Activated T-cell treated with anti-CD3 and anti-CD28 coated beads for 48 hours (primary cell): ENCODE measurements around the gene GRIPAP1.

Source experiments
- DNase-seq: peaks from one replicate; pipeline ENCODE4 v3.0.0-alpha.2; 2020; ENCODE audit warnings: low read depth

GRIPAP1 gene, protein sequence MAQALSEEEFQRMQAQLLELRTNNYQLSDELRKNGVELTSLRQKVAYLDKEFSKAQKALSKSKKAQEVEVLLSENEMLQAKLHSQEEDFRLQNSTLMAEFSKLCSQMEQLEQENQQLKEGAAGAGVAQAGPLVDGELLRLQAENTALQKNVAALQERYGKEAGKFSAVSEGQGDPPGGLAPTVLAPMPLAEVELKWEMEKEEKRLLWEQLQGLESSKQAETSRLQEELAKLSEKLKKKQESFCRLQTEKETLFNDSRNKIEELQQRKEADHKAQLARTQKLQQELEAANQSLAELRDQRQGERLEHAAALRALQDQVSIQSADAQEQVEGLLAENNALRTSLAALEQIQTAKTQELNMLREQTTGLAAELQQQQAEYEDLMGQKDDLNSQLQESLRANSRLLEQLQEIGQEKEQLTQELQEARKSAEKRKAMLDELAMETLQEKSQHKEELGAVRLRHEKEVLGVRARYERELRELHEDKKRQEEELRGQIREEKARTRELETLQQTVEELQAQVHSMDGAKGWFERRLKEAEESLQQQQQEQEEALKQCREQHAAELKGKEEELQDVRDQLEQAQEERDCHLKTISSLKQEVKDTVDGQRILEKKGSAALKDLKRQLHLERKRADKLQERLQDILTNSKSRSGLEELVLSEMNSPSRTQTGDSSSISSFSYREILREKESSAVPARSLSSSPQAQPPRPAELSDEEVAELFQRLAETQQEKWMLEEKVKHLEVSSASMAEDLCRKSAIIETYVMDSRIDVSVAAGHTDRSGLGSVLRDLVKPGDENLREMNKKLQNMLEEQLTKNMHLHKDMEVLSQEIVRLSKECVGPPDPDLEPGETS

DNA sequence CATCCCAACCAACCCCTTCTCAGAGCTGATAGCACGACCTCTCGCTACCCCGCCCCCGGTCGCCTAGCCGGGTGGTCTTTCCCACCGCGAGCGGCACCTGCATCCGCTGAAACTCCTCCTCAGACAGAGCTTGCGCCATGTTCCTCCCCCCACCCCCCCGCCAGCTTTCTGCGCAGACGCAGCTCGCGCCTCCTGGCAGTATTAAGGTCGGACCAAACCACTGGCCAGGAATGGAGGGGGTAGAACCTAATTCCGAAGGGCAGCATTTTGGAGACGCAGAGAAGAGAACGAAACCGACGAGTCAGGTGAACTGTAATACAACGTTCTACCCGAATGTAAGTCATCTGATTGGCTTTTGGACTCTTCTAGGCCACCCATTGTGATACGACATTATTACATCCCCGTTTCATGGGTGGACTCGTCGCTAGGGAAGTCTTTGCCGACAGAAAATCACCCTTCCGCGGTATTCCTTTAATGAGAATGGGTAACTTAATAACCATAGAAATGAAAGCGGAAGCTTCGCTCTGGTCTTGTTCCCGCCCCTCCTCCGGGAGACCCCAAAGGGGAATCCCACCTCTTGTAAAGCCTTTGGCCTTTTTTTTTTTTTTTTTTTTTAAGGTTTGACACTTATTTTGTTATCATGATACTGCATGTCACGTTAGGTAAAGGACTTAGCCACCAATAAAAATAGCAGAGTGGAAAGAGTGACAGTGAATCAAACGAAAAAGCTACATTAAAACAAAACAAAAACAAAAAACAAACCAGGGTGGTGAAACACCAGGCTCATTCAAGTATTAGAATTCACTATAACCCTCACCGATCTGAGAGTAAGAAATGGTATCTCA, at the start of gene GRIPAP1:
Gene GRIPAP1 (minus strand): TSS at position 174 of the 845 bp plus-strand sequence. CDS start 35 bp downstream, at position 139.
- peak; percentile 58 for DNase-seq

DNA sequence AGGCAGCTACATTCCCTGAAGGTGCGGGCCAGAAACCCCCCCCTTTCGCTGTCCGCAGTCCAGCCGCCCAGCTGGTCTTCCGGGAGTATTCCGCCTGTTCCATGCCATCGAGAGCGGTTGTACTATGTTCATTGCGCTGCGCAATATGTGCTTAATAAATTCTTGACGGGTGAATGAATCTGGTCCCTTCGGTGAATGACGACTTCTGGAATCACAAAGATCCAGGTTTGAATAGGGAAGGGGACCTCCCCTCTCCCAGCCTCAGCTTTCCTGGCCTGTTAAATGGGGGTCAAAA, 41.9 kb upstream of the GRIPAP1 start:
- no peak for DNase-seq

DNA sequence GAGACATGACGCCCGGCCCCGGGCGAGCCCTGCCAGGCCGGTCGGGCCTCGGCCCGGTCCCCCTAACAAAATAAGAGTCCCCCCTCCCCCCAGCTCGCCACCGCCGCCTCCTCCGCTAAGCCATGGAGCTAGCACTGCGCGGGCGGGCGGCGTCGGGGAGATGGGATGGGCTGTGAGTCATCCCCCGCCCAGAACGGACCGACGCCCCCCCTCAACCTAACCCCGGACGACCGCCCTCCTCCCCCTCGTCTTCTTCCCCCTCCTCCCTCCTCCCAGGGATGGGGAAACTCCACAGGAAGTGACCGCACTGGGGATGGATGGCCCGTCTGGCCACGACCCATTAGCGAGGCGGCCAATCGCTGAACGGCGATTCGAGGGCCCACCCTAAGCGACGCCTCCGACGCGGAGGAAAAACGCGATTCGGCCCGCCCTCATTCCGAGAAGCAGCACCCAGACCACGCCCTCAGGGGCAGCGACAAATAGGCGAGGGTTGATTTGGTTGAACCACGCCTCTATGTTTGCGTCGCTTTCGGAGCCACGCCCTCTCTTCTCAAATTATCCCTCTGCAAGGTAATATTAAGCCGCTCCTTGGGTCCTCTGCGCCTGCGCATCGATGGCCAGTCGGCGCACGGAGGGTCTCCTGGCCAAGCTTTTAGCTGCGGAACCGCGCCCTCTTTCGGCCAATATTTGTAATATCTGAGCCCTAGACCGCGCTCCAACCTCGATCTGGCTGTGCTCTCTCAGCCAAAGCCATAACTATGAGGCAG, 41.3 kb upstream of the GRIPAP1 start, which contains the start of gene TFE3:
Gene TFE3 (minus strand): TSS at position 138 of the 767 bp plus-strand sequence. CDS start 131 bp downstream, at position 7.
- peak; percentile 91 for DNase-seq

DNA sequence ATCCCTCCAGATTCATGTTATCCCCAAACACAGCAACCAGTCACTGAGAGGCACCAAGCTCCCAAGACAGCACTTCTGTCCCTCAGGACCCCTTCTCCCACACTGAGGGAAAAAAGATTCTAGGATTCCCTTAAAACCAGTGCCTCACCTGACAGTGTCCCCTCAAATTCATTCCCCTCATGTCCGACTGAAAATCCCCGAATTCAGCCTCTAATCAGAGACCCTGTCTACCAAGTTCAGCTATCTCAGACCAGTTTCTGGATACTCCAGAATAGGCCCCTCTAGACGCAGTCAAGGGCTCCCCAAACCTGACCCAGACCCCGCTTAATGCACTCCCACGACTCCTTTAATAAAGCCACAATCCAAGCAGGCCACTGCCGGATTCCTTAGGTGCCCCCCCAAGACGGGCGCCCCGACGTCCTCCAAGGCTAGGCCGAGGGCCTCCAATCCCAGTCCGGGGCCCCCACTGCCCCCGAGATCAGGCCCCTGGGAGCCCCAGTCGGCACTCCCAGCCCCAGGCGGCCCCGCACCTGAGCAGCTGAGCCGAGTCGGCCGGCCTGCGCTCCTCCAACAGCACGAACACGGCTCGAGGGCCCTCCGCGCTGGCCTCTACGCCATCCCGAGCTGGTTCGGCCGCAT, 40.6 kb upstream of the GRIPAP1 start:
- no peak for DNase-seq

DNA sequence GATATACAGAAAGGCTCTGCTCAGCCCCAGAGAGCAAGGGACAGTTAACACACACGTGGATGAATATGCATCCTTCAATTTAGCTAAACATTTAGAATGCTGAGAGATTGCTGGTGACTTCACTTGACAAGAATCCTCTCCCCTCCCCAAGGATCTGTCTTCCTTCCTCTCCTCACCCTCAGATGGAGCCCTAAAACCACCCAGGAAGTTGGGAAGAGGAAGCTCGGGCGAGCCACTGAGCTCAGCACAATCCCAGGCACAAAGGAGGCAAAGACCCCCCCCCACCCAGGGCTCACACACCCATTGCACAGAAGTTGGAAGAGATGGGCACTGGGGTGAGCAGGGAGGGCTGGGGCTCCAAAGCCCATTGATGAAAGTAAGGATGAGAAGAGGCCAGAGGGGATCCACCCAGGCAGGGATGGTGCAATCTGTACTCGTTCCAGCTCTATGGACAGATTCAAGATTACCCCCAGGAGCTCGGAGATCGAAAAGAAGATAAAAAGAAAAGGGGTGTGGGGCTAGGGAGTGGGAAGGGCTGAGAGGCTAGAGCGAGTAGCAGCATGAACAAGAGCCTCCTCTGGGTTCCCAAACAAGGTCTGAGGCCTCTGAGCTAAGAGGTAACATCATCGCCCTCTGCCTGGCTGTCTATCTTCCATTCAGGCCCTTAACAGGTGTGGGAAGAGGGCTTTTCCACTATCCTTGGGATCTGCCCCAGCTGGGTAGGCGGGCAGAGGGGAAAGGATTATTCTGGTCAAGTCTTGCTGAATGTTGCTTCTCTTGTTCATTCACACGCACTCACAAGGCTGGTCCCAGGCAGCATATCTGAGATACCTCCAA, 39.9 kb upstream of the GRIPAP1 start:
- DNase-seq, result no peak

DNA sequence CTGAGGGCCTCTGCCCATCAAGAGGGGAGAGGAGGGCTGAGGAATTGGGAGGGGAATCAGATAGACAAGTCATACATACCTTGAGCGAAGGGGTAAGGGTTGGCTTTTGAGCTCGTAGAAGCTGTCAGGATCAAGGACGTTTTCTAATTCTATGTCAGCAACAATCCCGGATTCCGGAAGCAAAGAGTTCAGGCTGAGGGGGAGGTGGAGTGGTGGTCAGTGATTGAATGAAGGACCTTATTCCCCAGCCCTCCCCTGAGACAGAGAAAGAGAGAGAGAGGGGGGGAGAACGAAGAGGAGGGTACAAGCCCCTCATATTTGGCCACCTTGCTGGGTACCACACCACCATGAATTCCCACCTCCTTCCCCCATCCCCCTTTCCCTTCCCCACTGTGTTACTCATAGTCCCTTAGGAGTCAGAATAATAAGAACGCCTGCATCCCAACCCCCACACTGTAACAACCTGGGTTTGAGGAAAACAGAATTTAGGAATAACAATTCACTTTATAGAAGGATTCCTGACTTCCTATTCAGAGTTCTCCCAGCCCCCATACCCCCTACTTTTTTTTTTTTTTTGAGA, 38.4 kb upstream of the GRIPAP1 start:
- DNase-seq, result no peak

DNA sequence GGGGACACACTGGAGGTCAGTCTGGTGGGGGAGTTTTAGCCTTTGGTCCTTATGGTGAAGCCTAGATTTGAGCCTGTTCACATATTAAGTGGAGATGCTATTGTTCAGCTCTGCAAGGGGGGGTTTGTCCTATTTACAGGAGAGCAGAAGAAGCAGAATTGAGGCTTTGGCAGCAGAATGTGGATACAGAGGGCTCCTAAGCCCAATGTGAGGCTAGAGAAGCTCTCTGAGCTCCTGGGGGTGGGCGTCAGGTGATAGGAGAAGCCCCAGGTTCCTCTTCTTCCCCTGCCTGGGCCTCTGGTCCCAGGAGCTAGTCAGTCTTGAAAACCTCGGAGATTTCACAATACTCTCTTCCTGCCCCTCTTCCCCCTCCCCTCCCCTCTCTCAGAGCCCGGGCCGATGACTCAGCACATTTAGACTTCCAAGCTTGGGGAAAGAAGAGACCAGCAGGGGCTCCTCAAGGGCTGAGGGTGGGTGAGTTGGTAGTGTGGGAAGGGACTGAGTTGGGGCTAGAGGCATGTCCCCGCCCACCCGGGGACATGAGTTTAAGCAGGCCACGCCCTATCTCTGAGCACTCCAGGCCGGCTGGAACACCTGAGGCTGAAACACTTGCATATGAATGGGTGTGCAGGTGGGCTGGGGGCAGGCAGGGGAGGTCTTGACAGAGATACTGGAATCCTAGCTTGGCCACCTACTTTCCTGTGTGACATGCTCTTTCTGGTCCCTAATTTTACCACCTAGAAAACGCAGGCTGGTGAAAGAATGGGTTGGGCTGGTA, 37.7 kb upstream of the GRIPAP1 start:
- DNase-seq, result peak; percentile 25

DNA sequence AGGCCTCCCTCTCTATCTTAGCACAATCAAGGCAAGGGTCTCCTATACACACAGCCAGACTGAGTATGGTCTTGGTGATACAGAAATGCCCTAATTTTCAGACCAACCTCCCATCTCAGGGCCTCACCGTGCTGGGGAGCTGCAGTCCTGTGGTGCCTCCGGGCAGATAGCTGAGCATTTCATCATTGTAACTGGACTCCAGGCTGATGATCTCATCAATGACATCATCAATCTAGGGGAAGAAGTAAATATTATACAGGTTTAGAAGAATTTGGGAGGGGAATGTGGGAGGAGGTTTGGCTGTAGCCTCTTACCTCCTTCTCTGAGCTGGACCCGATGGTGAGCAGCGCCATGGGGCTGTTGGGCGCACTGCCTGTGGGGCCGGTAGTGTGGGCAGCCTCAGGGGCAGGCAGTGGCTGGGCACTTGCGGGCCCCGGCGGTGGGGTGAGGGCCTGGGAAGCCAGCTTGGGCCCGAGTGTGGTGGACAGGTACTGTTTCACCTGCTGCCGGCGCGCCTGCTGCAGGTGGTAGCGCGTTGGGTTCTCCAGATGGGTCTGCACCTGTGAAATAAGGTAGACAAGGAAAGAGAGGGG, 35.9 kb upstream of the GRIPAP1 start:
- no peak for DNase-seq

DNA sequence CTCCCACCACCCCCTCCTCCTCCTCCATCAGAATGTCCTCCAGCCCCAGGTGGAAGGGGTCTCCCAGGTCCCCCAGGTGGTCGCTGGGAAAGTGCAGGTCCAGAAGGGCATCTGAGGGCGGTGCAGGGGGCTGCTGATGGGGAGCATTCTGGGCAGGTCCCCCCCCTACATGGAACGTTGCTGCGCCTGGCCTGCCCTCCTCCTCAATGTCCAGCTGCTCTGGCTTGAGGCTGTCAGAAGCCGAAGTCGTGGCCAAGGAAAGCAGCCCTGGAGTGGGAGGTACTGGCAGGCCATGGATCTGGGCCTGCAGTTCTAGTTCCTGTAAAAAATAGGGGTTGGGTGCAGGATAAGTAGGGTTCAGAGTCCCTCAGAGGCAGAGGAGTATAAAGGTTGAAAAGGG, 28.2 kb upstream of the GRIPAP1 start:
- DNase-seq, result no peak

DNA sequence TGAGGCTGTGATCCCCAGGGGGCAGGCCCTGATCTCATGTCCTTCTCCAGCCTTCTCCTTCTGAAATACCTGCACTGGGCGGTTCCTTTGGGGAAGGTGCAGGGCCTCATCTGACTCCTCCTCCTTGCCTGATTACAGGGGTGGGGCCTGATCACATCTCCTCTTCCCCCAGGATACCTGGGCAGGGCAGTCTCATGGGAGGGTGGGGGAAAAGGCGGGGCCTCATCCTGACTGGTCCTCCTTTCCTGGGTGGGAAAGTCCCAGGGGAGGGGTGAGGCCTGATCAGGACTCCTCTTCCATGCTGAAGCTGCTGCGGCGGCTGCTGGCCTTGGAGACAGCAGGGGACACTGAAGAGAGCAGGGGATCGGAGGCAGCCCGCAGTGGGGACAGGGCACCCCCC, 27.8 kb upstream of the GRIPAP1 start:
- DNase-seq, result no peak

DNA sequence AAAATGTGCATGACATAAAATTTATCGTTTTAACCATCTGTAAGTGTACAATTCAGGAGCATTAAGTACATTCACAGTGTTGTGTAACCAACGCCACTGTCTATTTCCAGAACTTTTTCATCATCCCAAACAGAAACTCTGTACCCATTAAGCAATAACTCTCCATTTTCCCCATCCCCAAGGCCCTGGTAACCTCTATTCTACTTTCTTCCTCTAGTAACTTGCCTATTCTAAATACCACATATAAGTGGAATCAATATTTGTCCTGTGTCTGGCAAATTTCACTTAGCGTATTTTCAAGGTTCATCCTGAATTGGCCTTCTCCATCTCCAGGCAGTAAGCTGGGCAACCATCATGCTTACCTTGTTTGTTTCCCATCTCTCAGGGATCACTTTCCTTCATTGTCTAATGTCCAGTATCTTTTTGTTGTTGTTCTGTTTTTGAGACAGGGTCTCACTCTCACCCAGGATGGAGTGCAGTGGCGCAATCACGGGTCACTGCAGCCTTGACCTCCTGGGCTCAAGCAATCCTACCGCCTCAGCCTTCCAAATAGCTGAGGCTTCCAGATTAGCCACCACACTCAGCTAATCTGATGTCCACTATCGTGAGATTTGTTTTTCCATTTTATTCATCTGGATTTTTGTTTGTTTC, 17.7 kb upstream of the GRIPAP1 start:
- no peak for DNase-seq

DNA sequence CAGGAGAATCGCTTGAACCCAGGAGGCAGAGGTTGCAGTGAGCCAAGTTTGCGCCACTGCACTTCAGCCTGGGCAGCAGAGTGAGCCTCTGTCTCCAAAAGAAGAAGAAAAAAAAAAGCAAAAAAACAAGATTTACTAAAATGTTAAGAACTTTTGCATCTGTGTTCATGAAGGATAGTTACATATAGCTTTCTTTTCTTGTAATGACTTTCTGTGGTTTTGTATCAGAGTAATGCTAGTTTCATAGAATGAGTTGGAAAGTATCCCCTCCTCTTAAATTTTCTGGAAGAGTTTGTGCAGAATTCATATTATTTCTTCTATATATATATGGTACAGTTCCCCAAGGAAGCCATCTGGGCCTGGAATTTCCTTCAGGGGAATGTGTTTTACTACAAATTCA, 17.0 kb upstream of the GRIPAP1 start:
- no peak for DNase-seq

DNA sequence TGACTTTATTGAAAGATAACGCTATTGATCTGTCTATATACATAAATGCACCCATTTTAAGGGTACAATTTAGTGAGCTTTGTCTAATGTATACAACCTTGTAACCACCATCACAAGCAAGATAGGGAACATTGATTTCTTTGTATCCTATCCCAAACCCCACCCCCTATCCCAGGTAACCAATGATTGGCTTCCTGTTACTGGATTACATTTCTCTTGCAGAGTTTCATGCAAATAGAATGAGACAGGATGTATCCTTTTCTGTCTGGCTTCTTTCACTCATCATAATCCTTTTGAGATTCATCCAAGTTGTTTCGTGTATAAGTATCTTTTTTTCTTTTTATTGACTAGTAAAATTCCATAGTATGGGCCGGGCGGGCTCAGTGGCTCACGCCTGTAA, 1.6 kb upstream of the GRIPAP1 start:
- no peak for DNase-seq

DNA sequence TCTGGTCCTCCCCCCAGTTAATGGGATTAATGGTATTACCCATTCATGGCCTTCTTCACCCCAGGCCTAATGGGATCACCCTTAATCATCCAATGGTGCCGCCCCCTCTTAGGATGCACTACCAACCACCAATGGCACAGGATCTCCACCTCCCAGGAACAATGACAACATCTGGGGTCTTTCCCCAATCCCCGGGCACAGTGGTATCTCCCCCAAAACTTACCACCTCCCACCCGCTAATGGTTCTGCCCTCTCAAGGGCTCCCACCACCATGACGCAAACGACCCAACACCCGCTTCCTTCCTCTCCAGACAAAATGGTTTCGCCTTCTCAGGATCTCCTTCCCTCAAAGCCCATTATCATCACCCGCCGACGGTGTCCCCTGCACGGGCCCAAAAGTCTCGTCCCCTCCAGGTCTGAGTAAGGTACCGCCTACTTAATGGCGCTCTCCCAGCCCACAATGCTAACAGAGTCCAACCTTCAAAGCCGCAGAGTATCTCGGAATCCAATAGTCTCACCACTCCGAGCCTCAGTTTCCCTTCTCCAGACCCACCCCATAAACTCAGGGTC, 458 bp downstream of the GRIPAP1 start:
- DNase-seq, result peak; percentile 33

DNA sequence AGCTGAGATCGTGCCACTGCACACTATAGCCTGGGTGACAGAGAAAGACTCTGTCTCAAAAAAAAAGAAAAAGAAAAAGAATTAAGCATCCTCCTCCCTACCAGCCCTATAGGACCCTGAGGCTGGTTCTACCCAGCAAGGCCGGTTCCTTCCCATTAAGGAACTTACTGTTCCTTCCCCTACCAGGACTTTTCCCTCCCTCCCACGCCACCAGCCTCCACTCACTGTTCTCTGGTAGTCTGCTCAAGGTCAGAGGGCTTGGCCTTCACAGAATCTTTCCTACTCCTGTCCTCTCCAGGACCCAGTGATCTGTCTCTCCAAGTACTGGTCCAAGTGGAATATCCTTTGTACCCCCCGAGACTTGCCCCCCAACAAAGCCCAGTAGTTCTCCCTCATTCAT, 1.4 kb downstream of the GRIPAP1 start:
- DNase-seq, result no peak

DNA sequence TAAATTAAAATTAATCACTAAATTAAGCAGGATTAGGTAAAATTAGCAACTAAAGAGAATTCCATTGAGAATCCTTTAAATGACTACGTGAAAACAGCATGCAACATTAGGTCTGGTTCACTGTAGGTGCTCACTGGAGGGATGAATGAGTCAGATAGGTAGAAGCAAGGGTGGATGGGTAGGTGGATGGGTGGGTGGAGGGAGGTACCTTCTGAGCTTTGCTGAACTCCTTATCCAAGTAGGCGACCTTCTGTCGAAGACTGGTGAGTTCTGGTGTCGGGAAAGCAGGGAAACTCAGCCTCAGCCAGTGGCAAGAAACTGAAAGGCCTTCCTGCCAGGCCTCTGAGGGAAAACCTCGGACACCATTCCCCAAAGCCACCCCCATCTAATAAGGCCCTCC, 3.0 kb downstream of the GRIPAP1 start:
- DNase-seq, result no peak

DNA sequence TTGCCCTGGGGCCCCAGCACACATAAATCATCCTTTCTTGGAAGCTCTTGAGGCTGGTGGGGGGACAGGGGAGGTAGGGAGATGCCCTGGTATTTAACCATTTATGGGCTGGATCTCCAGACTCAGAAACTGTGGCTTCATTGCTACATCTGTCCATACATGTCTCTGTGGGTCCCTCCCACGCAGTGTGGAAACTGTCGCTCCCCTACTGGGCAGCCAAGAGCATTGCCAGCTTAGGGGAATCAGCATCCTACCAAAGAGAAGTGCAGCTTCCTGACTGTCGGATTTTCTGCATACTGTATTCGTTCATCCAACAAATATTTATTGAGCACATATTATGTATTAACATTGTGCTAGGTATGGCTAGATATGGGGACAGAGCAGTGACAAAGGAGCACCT, 3.7 kb downstream of the GRIPAP1 start:
- DNase-seq, result no peak

DNA sequence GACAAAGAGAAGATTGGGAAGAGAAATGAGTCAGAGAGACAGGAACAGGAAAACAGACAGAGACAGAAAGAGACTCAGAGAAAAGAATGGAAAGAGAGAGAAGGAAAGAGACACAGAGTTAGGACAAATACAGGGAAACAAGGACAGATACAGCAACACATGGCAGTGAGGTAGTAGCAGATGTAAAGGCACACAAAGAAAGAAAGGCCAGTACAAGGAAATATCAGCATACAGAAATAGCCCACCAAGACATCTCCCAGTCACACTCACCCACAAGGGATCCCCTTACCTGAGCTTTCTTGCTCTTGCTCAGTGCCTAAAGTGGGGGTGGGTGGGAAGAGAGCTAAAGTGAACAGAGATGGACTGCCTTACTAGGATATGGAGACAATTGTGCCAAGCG, 4.2 kb downstream of the GRIPAP1 start:
- DNase-seq, result no peak
